Measurements from ENCODE around the gene ACTN4. TPM values are rescaled to one million over a fixed set of nuclear protein-coding genes. Genes with fewer than 3 reads are reported as not detected.

The ACTN4 gene
- total and polyA plus RNA-seq, 10 of the 15 experiments (the other 5 are each of a cell fraction or from before 2014, with no cell fraction given): 2.4 to 293 (median 72.5) TPM

DNA sequence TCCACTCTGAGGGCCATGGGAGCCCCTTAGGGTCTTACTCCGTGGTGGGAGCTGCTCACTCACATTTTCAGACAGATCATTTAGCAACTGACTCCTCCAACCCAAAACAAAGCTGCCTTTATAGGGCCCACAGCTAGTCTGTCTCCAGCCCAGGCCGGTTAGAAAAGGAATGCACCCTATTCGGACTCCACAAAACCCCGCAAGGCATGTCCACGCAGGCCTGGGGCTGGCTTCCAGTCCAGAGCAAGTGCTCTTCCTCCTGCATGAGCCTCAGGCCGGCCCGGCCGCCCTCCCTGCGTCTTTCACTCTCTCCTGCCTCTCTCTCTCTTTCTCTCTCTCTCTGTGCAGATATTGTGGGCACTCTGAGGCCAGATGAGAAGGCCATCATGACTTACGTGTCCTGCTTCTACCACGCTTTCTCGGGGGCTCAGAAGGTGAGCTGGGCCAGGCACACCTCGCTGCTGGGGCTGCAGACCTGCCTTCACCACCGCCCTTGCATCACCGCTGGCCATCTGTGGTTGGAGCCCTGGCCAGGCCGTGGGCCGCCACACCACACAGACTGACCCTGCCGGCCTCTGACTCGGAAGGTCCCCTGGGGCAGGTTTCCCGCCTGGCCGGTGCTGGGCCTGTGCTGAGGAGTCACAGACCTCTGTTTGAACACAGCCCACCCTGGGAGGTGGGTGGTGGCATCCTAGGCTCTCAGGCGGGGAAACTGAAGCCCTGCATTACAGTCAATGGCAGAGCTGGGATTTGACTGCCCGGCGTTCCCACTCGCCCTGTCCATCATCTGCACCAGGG, 63.7 kb downstream of the ACTN4 start:
- no peak overlapping the region for H3K4me3 ChIP-seq
- H3K4me2 ChIP-seq (ENCODE audit: control insufficient read depth, insufficient read depth): no peak overlapping the region
- ChIA-PET CTCF (interaction anchor here (1.1 kb wide), 1 partner anchor 75 kb away, joined by 3 read pairs; no protein-coding TSS in a partner anchor), SMC1A (ENCODE audit: uncharacterized antibody, unreplicated experiment) (no interaction called here), POLR2A (interaction anchor here (0.6 kb wide), 1 partner anchor 152 kb away, joined by 3 read pairs; no protein-coding TSS in a partner anchor), RAD21 (ENCODE audit: unreplicated experiment) (no interaction called here)
- intact Hi-C loops (cut with micrococcal nuclease; ENCODE audit: unreplicated experiment) (no loop called here), in situ Hi-C loops (cut with MboI) (no loop called here)
- no peaks in the 10 kb centered on the region for H3K27me3 ChIP-seq (replicated peaks in 1 of 2; ENCODE audit: control insufficient read depth in 2 of 2, insufficient read depth in 2 of 2, low read length in 1 of 2)
- DNase-seq (ENCODE audit: low read depth, low spot score): no peak
- no peak overlapping the region for H3K9ac ChIP-seq (ENCODE audit: control insufficient read depth, insufficient read depth, low read length)
- no peak overlapping the region for H3K27ac ChIP-seq (ENCODE audit: control insufficient read depth, insufficient read depth)
- no peaks in the 10 kb centered on the region for H3K9me3 ChIP-seq (replicated peaks; ENCODE audit: control insufficient read depth, insufficient read depth, low read length)
- no peaks in the 10 kb centered on the region for H3K79me2 ChIP-seq (ENCODE audit: control insufficient read depth, insufficient read depth, low read length)
- BruUV-seq (replicated peaks): no TSS peak
- no peaks in the 10 kb centered on the region for H4K20me1 ChIP-seq (ENCODE audit: control insufficient read depth, insufficient read depth)
- H3K36me3 ChIP-seq (ENCODE audit: control insufficient read depth in 2 of 2, insufficient read depth in 2 of 2, low read length in 1 of 2): peaks cover 27 to 51% of the 10 kb centered on the region in 2 experiments
- no peak overlapping the region for H2AFZ ChIP-seq (ENCODE audit: control insufficient read depth, low read depth, low read length)
- WGBS (ENCODE audit: insufficient coverage, insufficient replicate concordance, low lambda C conversion rate, missing lambda C conversion rate): 95% methylated on average over 25 of the region's 25 CpGs
- ATAC-seq: no peak
- TF ChIP-seq, protein P1, sequence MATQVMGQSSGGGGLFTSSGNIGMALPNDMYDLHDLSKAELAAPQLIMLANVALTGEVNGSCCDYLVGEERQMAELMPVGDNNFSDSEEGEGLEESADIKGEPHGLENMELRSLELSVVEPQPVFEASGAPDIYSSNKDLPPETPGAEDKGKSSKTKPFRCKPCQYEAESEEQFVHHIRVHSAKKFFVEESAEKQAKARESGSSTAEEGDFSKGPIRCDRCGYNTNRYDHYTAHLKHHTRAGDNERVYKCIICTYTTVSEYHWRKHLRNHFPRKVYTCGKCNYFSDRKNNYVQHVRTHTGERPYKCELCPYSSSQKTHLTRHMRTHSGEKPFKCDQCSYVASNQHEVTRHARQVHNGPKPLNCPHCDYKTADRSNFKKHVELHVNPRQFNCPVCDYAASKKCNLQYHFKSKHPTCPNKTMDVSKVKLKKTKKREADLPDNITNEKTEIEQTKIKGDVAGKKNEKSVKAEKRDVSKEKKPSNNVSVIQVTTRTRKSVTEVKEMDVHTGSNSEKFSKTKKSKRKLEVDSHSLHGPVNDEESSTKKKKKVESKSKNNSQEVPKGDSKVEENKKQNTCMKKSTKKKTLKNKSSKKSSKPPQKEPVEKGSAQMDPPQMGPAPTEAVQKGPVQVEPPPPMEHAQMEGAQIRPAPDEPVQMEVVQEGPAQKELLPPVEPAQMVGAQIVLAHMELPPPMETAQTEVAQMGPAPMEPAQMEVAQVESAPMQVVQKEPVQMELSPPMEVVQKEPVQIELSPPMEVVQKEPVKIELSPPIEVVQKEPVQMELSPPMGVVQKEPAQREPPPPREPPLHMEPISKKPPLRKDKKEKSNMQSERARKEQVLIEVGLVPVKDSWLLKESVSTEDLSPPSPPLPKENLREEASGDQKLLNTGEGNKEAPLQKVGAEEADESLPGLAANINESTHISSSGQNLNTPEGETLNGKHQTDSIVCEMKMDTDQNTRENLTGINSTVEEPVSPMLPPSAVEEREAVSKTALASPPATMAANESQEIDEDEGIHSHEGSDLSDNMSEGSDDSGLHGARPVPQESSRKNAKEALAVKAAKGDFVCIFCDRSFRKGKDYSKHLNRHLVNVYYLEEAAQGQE (IDR thresholded peaks at IDR 0.05; ENCODE audit: low read depth, low read length): no peak
- TF ChIP-seq STAT3 (IDR thresholded peaks at IDR 0.05; ENCODE audit: low read depth, low read length) (no peak), MTA2 (IDR thresholded peaks at IDR 0.05; ENCODE audit: low read depth) (no peak), ZNF384 (IDR thresholded peaks at IDR 0.05; ENCODE audit: borderline replicate concordance, low read depth, low read length) (no peak), NFXL1 (IDR thresholded peaks at IDR 0.05; ENCODE audit: borderline replicate concordance) (no peak), ZSCAN29 (IDR thresholded peaks at IDR 0.05) (no peak)
- TF ChIP-seq, protein P2, sequence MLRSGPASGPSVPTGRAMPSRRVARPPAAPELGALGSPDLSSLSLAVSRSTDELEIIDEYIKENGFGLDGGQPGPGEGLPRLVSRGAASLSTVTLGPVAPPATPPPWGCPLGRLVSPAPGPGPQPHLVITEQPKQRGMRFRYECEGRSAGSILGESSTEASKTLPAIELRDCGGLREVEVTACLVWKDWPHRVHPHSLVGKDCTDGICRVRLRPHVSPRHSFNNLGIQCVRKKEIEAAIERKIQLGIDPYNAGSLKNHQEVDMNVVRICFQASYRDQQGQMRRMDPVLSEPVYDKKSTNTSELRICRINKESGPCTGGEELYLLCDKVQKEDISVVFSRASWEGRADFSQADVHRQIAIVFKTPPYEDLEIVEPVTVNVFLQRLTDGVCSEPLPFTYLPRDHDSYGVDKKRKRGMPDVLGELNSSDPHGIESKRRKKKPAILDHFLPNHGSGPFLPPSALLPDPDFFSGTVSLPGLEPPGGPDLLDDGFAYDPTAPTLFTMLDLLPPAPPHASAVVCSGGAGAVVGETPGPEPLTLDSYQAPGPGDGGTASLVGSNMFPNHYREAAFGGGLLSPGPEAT (IDR thresholded peaks at IDR 0.05; ENCODE audit: low read depth): no peak
- H3K4me1 ChIP-seq (ENCODE audit: control insufficient read depth, insufficient read depth, low read length): no peaks in the 10 kb centered on the region
- no peak for FAIRE-seq

Data from GM12878 (cell line).